Thyroid gland (tissue), 4 donors: ENCODE data around the gene P2RX2.

Source experiments
- POLR2A ChIP-seq, 2 donors: fragments of 450-650 bp; IDR thresholded peaks; one replicate each; pipeline ENCODE4 v1.6.1; 2017; ENCODE audit warnings: antibody characterized with exemption in 2 of 2, mild to moderate bottlenecking in 2 of 2, moderate library complexity in 1 of 2
- TF ChIP-seq, protein P1 (sequence below), 6 experiments: fragments of 200-600 bp in 3 of 6; fragments of 450-650 bp in 3 of 6; sonication (generic) in 3 of 6; IDR thresholded peaks; one replicate each; pipeline ENCODE4 v1.5.1; 2016 to 2019; ENCODE audit warnings: antibody characterized with exemption in 6 of 6, mild to moderate bottlenecking in 2 of 6, inconsistent platforms in 1 of 6, moderate library complexity in 1 of 6

DNA sequence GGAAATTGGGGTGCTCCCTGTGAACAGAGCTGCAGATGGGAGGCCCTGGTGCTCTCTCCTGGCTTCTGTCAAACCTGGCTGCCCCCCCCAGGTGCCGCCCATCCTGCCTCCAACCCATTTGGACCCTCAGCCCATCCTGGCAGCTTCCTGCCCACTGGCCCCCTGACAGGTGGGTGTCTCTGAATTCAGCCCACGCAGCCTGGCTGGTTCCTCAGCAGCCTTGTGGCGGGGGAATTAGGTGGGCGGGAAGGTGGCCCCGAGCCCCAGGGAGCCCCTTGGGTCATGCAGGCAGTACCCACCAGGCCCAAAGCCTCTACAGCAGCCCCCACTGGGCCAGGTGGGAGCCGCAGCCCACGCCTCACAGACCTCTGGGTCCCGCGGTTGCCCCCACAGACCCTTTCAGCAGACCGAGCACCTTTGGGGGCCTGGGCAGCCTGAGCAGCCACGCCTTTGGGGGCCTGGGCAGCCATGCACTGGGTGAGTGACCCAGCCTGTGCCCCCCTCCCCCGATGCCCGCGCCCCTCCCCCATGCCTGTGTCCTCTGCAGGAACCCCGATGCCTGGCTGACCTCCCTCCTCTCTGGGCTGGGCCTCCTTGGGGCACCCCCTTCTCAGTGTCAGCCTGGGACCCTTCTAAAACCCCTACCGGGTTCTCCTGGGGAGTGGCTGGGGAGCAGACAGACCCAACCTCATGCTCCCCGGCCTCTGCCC lies 37.1 kb upstream of the P2RX2 start:
- TF ChIP-seq, protein P1, sequence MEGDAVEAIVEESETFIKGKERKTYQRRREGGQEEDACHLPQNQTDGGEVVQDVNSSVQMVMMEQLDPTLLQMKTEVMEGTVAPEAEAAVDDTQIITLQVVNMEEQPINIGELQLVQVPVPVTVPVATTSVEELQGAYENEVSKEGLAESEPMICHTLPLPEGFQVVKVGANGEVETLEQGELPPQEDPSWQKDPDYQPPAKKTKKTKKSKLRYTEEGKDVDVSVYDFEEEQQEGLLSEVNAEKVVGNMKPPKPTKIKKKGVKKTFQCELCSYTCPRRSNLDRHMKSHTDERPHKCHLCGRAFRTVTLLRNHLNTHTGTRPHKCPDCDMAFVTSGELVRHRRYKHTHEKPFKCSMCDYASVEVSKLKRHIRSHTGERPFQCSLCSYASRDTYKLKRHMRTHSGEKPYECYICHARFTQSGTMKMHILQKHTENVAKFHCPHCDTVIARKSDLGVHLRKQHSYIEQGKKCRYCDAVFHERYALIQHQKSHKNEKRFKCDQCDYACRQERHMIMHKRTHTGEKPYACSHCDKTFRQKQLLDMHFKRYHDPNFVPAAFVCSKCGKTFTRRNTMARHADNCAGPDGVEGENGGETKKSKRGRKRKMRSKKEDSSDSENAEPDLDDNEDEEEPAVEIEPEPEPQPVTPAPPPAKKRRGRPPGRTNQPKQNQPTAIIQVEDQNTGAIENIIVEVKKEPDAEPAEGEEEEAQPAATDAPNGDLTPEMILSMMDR (IDR thresholded peaks at IDR 0.05) = no peak
- TF ChIP-seq POLR2A (IDR thresholded peaks at IDR 0.05) = no peak
